GM12892 (cell line): ENCODE data around the gene SENP1.

Source experiments
- DNase-seq: peaks from one replicate; pipeline ENCODE4 v3.0.0; 2011; ENCODE audit not compliant: insufficient read length
- FAIRE-seq: peaks from 2 replicates; lab custom pipeline; 2011; peaks lifted over from hg19 to GRCh38; lab: Jason Lieb, UNC
- POLR2A ChIP-seq: IDR thresholded peaks from 2 replicates; pipeline ENCODE4 v1.6.1; 2011; ENCODE audit warnings: low read depth, low read length, control low read depth
- POLR2AphosphoS5 ChIP-seq: IDR thresholded peaks from 2 replicates; pipeline ENCODE4 v1.6.1; 2011; ENCODE audit warnings: low read depth, low read length, control low read depth
- TAF1 ChIP-seq: IDR thresholded peaks from 2 replicates; pipeline ENCODE4 v1.6.1; 2011; ENCODE audit warnings: low read depth, mild to moderate bottlenecking, control low read depth, low read length, borderline replicate concordance

SENP1 gene

GRCh38 chr12:48074266-48074665 lies 31.6 kb downstream of the SENP1 start:
- FAIRE-seq (no peak), DNase-seq (no peak)
- TF ChIP-seq POLR2A (no peak), POLR2AphosphoS5 (no peak), TAF1 (no peak)

DNA sequence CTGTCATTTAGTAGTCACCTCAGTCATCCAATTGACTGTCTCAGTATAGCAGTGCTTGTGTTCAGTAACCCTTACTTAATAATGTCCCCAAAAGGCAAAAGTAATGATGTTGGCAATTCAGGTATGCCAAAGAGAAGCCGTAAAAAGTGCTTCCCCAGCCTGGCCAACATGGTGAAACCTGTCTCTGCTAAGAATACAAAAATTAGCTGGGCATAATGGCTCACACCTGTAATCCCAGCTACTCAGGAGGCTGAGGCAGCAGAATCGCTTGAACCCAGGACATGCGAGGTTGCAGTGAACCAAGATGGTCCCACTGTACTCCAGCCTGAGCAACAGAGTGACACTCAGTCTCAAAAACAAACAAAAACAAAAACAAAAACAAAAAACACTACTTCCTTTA lies 33.6 kb downstream of the SENP1 start:
- FAIRE-seq (no peak), DNase-seq (no peak)
- TF ChIP-seq TAF1 (no peak), POLR2AphosphoS5 (no peak), POLR2A (no peak)

DNA sequence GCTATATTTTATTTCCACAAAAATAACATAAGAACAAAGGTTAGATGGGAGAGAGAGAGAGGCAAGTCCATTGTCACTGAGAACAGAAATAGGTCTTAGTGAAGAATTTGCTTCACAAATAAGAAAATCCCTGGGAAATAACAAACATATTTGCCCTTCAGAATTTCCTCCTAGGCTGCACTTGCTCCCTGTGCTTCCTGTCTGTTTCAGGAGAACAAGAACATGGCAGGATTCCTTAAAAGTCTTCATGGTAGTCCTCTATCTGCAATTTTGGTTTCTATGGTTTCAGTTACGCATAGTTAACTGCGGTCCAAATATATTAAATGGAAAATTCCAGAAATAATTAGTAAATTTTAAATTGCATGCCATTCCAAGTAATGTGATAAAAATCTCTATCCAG lies 34.1 kb downstream of the SENP1 start:
- TF ChIP-seq POLR2A (no peak), TAF1 (no peak), POLR2AphosphoS5 (no peak)
- no peak for DNase-seq
- FAIRE-seq, result no peak

- FAIRE-seq (no peak), DNase-seq (no peak)
- no peak for TF ChIP-seq POLR2AphosphoS5
- TF ChIP-seq TAF1, result no peak
- TF ChIP-seq POLR2A, result no peak
Measured at GRCh38 chr12:48070731-48071130, 35.1 kb downstream of the SENP1 start.

DNA sequence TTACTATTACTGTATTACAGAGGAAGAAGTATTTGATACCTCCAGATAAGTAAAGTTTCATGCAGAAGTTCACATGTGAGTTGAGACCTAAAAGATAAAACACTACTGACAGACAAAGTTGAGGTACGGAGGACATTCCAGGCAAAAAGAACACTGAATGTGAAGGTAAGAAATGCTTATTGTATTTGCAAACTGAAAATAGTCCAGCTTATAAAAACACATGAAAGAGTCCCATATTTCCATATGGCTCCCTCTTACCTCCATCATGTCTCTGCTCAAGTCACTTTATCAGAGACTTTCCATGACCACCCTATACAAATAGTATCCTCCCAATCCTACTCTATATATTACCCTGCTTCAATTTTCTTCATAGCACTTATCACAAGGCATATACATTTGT lies 35.8 kb downstream of the SENP1 start:
- no peak for TF ChIP-seq TAF1
- no peak for TF ChIP-seq POLR2AphosphoS5
- no peak for TF ChIP-seq POLR2A
- DNase-seq (no peak), FAIRE-seq (no peak)

DNA sequence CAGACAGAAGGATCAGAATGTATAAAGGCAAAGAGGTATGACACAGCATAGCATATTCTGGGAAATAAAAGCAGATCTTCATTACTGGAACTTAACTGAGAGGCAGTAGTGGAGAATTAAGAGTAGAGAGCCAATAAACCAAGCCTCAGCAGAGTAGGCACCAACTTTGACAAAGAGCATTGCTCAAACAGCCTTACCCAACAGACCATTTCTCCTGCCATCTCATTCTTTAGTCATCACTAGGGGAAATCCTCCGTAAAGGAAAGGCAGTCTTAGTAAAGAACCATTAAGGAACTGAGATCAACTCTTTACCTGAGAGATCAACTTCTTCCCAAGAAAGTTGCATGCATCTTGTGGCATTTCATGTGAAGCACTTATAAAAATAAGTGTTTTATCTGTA lies 36.6 kb downstream of the SENP1 start:
- FAIRE-seq (no peak), DNase-seq (no peak)
- TF ChIP-seq POLR2AphosphoS5 (no peak), POLR2A (no peak), TAF1 (no peak)

- no peak for TF ChIP-seq POLR2AphosphoS5
- TF ChIP-seq POLR2A, result no peak
- no peak for TF ChIP-seq TAF1
- FAIRE-seq (no peak), DNase-seq (no peak)
Measured at GRCh38 chr12:48068457-48068856, 37.4 kb downstream of the SENP1 start.

- DNase-seq (no peak), FAIRE-seq (peak; percentile 27)
- TF ChIP-seq POLR2AphosphoS5 (no peak), POLR2A (no peak), TAF1 (no peak)
Measured at GRCh38 chr12:48067250-48067938, 38.5 kb downstream of the SENP1 start.

DNA sequence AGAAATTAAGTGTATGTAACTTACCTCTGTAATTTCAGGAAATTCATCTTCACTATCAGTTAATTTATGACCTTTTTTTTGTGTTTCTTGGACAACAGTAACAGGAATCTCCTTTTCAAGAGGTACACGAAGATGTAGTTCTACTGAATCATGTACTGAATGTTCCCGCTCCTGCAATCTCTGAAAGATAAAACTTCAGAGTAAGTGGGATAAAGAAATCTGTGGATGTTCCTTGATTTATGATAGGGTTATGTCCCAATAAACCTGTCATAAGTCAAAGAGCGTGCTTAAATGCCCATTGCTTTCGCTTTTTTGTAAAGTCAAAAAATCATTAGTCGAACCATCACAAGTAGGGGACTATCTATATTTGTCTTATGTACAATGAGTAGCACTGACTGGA lies 40.8 kb downstream of the SENP1 start:
- DNase-seq (no peak), FAIRE-seq (no peak)
- TF ChIP-seq POLR2A, result no peak
- TF ChIP-seq TAF1, result no peak
- TF ChIP-seq POLR2AphosphoS5, result no peak

GRCh38 chr12:48063530-48063929 lies 42.3 kb downstream of the SENP1 start:
- DNase-seq, result no peak
- TF ChIP-seq POLR2A (no peak), POLR2AphosphoS5 (no peak), TAF1 (no peak)
- no peak for FAIRE-seq

DNA sequence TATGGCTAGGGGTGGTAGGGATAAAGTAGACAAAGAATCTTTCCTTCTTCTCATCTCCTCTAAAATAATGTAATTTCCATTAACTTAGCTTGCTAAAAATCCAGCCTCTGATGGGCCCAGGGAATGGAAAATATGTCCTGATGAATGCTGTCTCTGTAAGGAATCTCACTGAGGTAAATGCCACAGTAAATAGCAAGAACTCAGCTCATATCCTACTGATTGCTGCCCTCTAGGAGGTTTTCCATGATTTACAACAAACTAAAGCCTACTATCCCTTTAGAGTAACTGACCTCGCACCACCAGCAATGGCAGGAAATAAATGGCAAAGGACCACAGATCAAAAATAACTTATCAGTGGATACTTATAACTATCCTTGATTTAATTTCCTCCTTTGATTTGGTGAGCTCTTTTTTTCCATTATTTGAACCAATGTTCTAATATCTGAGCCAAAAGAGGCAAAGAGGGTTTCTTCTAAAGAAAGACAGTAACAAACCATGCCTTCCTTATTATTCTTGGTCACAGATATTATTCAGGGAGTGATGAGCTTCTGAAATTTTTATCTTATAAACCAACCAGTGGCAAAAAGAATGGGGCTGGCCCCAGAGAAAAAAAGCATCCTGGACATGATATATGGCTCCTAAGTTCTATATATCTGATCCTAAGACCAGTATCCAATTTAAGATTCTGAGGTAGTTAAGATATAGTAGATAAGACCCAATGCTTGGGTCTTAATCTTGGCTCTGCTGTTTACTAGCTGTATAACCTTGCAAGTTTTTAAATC lies 43.8 kb downstream of the SENP1 start:
- FAIRE-seq, result no peak
- TF ChIP-seq POLR2A, result no peak
- TF ChIP-seq TAF1, result no peak
- TF ChIP-seq POLR2AphosphoS5, result no peak
- no peak for DNase-seq

DNA sequence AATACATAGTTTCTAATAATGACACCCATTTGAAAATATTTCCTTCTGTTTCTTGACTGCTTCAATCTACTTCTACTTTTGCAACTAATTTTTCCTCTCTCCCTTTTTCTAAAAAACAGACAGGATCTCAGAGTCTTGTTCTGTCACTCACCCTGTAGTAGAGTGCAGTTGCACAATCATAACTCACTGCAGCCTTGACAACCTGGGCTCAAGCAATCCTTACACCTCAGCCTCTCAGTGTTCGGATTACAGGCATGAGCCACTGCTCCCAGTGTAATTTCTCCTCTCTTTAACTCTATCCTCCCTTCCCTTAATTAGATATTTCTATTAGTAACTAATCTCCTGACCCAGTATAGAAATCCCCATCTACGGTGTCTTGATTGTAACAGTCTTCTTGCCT lies 45.4 kb downstream of the SENP1 start:
- DNase-seq, result no peak
- TF ChIP-seq TAF1 (no peak), POLR2A (no peak), POLR2AphosphoS5 (no peak)
- no peak for FAIRE-seq
